HEK293T (cell line): ENCODE measurements around the gene ABCC10.

Source experiments
- CTCF ChIA-PET: fragments of 350-600 bp; formaldehyde crosslinking; extraction: SDS; loops from one replicate; lab custom pipeline; 2021; ENCODE audit warnings: antibody characterized with exemption, inconsistent platforms; lab: Yijun Ruan, JAX
- POLR2A ChIA-PET: fragments of 350-600 bp; formaldehyde crosslinking; extraction: SDS; loops from one replicate; lab custom pipeline; 2020; ENCODE audit warnings: antibody characterized with exemption, inconsistent platforms; lab: Yijun Ruan, JAX
- DNase-seq: peaks from one replicate; pipeline ENCODE4 v3.0.0; 2012; ENCODE audit warnings: mixed read lengths; ENCODE audit errors: extremely low spot score
- ARNT ChIP-seq: fragments of 450-650 bp; IDR thresholded peaks from 2 replicates; pipeline ENCODE4 v1.6.1; 2017; ENCODE audit warnings: mild to moderate bottlenecking
- BHLHE40 ChIP-seq: fragments of 450-650 bp; IDR thresholded peaks from 2 replicates; pipeline ENCODE4 v1.6.1; 2016; ENCODE audit warnings: mild to moderate bottlenecking, moderate library complexity, borderline replicate concordance
- CTBP1 ChIP-seq: fragments of 450-650 bp; IDR thresholded peaks from 2 replicates; pipeline ENCODE4 v1.6.1; 2016; ENCODE audit warnings: borderline replicate concordance
- ELF4 ChIP-seq: fragments of 450-650 bp; IDR thresholded peaks from 2 replicates; pipeline ENCODE4 v1.6.1; 2017; ENCODE audit warnings: antibody characterized with exemption
- FOXA1 ChIP-seq: fragments of 450-650 bp; IDR thresholded peaks from 2 replicates; pipeline ENCODE4 v1.6.1; 2016; ENCODE audit warnings: mild to moderate bottlenecking
- FOXK2 ChIP-seq: fragments of 450-650 bp; IDR thresholded peaks from 2 replicates; pipeline ENCODE4 v1.6.1; 2016; ENCODE audit warnings: mild to moderate bottlenecking
- FOXM1 ChIP-seq: fragments of 450-650 bp; IDR thresholded peaks from 2 replicates; pipeline ENCODE4 v1.6.1; 2017; ENCODE audit warnings: mild to moderate bottlenecking, borderline replicate concordance
- HDGF ChIP-seq: fragments of 450-650 bp; IDR thresholded peaks from 2 replicates; pipeline ENCODE4 v1.6.1; 2017; ENCODE audit warnings: antibody characterized with exemption, borderline replicate concordance
- L3MBTL2 ChIP-seq: fragments of 450-650 bp; conservative IDR thresholded peaks from 2 replicates; pipeline ENCODE4 v1.6.1; 2016; ENCODE audit warnings: mild to moderate bottlenecking
- LEF1 ChIP-seq: fragments of 450-650 bp; IDR thresholded peaks from 2 replicates; pipeline ENCODE4 v1.6.1; 2017; ENCODE audit warnings: mild to moderate bottlenecking, borderline replicate concordance
- NFRKB ChIP-seq: fragments of 450-650 bp; IDR thresholded peaks from 2 replicates; pipeline ENCODE4 v1.6.1; 2016; ENCODE audit warnings: mild to moderate bottlenecking, moderate library complexity
- PKNOX1 ChIP-seq: fragments of 450-650 bp; IDR thresholded peaks from 2 replicates; pipeline ENCODE4 v1.6.1; 2016
- SP1 ChIP-seq: fragments of 450-650 bp; IDR thresholded peaks from 2 replicates; pipeline ENCODE4 v1.6.1; 2017
- SUZ12 ChIP-seq: fragments of 450-650 bp; IDR thresholded peaks from 2 replicates; pipeline ENCODE4 v1.6.1; 2016; ENCODE audit warnings: mild to moderate bottlenecking
- TARDBP ChIP-seq: fragments of 450-650 bp; IDR thresholded peaks from 2 replicates; pipeline ENCODE4 v1.6.1; 2016
- ZNF384 ChIP-seq: fragments of 450-650 bp; IDR thresholded peaks from 2 replicates; pipeline ENCODE4 v1.6.1; 2016

The ABCC10 gene

GRCh38 chr6:43432009-43432945, 4.9 kb downstream of the ABCC10 start:
- TF ChIP-seq CTBP1 (no peak), NFRKB (no peak), HDGF (no peak), L3MBTL2 (no peak)
- POLR2A ChIA-PET, result interaction anchor here (1.4 kb wide), 1 partner anchor 85 kb away, joined by 3 read pairs; the partner anchor contains the start of genes POLR1C and YIPF3
- CTCF ChIA-PET, result no interaction called here
- DNase-seq, result no peak

- no peak for DNase-seq
- TF ChIP-seq HDGF (no peak), SP1 (no peak), ARNT (no peak), BHLHE40 (no peak)
- POLR2A ChIA-PET, result interaction anchor here (1.4 to 1.7 kb wide), 2 partner anchors 10 to 84 kb away, joined by 3 to 5 read pairs; partner anchors contain the start of genes POLR1C and YIPF3
- CTCF ChIA-PET, result no interaction called here
These were observed 5.8 kb downstream of the ABCC10 start for GRCh38 chr6:43433148-43433547.

GRCh38 chr6:43434001-43434840, 6.9 kb downstream of the ABCC10 start:
- ChIA-PET CTCF (no interaction called here), POLR2A (interaction anchor here (0.9 to 1.7 kb wide), 2 partner anchors 9 to 64 kb away, joined by 3 to 5 read pairs; partner anchors contain the start of gene ZNF318)
- DNase-seq, result no peak
- TF ChIP-seq BHLHE40, result no peak
- TF ChIP-seq SUZ12, result no peak
- TF ChIP-seq ARNT, result no peak
- no peak for TF ChIP-seq PKNOX1
- no peak for TF ChIP-seq SP1
- no peak for TF ChIP-seq CTBP1
- no peak for TF ChIP-seq FOXK2
- TF ChIP-seq FOXA1, result no peak
- no peak for TF ChIP-seq ZNF384
- no peak for TF ChIP-seq NFRKB
- no peak for TF ChIP-seq TARDBP
- TF ChIP-seq ELF4, result no peak
- no peak for TF ChIP-seq LEF1
- TF ChIP-seq HDGF, result no peak
- TF ChIP-seq FOXM1, result no peak
- no peak for TF ChIP-seq L3MBTL2

- CTCF ChIA-PET, result no interaction called here
- DNase-seq, result no peak
- TF ChIP-seq LEF1, result no peak
- POLR2A ChIA-PET, result interaction anchor here (1.1 to 1.7 kb wide), 2 partner anchors 8 to 9 kb away, joined by 3 to 5 read pairs; no protein-coding TSS in a partner anchor
These were observed 7.6 kb downstream of the ABCC10 start for GRCh38 chr6:43434943-43435342.

GRCh38 chr6:43435682-43436437, 8.5 kb downstream of the ABCC10 start:
- CTCF ChIA-PET, result interaction anchor here (1.5 kb wide), 1 partner anchor 71 kb away, joined by 3 read pairs; no protein-coding TSS in a partner anchor
- TF ChIP-seq FOXA1, result no peak
- no peak for TF ChIP-seq TARDBP
- TF ChIP-seq NFRKB, result no peak
- TF ChIP-seq ELF4, result no peak
- TF ChIP-seq BHLHE40, result no peak
- no peak for TF ChIP-seq FOXK2
- no peak for TF ChIP-seq PKNOX1
- no peak for TF ChIP-seq ZNF384
- TF ChIP-seq CTBP1, result no peak
- TF ChIP-seq LEF1, result no peak
- no peak for TF ChIP-seq SP1
- TF ChIP-seq L3MBTL2, result no peak
- TF ChIP-seq SUZ12, result no peak
- no peak for TF ChIP-seq HDGF
- no peak for TF ChIP-seq ARNT
- TF ChIP-seq FOXM1, result no peak
- no peak for DNase-seq
- POLR2A ChIA-PET, result interaction anchor here (1.1 to 3.3 kb wide), 3 partner anchors 9 to 72 kb away, joined by 3 to 18 read pairs (median 3); partner anchors contain the start of gene ABCC10
